GM12878 (cell line): ENCODE measurements around the gene PTK6. TPM values are rescaled to one million over a fixed set of nuclear protein-coding genes. Genes with fewer than 3 reads are reported as not detected.

Experiments
- ATAC-seq: fragments of 200-7000 bp; cut with Tn5 transposase; 3 replicates; pipeline ENCODE4 v1.9.1; 2020; ENCODE audit warnings: mild to moderate bottlenecking, moderate library complexity
- BruUV-seq: library from RNA; stranded (reverse); fragments of 400-500 nt; replicated peaks from 2 replicates; lab custom pipeline; 2021; lab: Mats Ljungman, UMichigan
- CTCF ChIA-PET: fragments of 300-600 bp; sonication (Branson Sonifier 250); formaldehyde crosslinking; extraction: SDS; loops from one replicate; lab custom pipeline; 2021; ENCODE audit warnings: inconsistent platforms; lab: Yijun Ruan, JAX
- POLR2A ChIA-PET: fragments of 350-600 bp; formaldehyde crosslinking; extraction: SDS; loops from one replicate; lab custom pipeline; 2021; ENCODE audit warnings: inconsistent platforms; lab: Charles Lee
- RAD21 ChIA-PET: fragments of 300-600 bp; sonication (Branson Sonifier 250); formaldehyde crosslinking; loops from one replicate; lab custom pipeline; 2023; ENCODE audit warnings: antibody characterized with exemption; ENCODE audit not compliant: unreplicated experiment; lab: Charles Lee
- SMC1A ChIA-PET: fragments of 300-600 bp; sonication (Branson Sonifier 250); formaldehyde crosslinking; loops from one replicate; lab custom pipeline; 2023; ENCODE audit not compliant: unreplicated experiment, uncharacterized antibody; lab: Charles Lee
- DNase-seq: peaks from one replicate; pipeline ENCODE4 v3.0.0-alpha.2; 2011; ENCODE audit warnings: low read depth, low spot score
- FAIRE-seq: peaks from 3 replicates; lab custom pipeline; 2011; peaks lifted over from hg19 to GRCh38; lab: Jason Lieb, UNC
- H2AFZ ChIP-seq: 2 replicates; pipeline ENCODE4 v1.6.0; 2011; ENCODE audit warnings: low read depth, low read length, control low read depth; ENCODE audit not compliant: control insufficient read depth
- H3K27ac ChIP-seq: 2 replicates; pipeline ENCODE4 v1.5.1; 2011; ENCODE audit warnings: control low read depth; ENCODE audit not compliant: control insufficient read depth, insufficient read depth
- H3K27me3 ChIP-seq, 2 experiments: replicated peaks in 1 of 2; 2 replicates each; pipeline versions ENCODE4 v1.6.0 to v1.6.1; 2011; ENCODE audit warnings: low read length in 1 of 2; ENCODE audit not compliant: control insufficient read depth in 2 of 2, insufficient read depth in 2 of 2
- H3K36me3 ChIP-seq, 2 experiments: 2 replicates each; pipeline ENCODE4 v1.5.1; 2011; ENCODE audit warnings: low read length in 1 of 2; ENCODE audit not compliant: control insufficient read depth in 2 of 2, insufficient read depth in 2 of 2
- H3K4me1 ChIP-seq: 2 replicates; pipeline ENCODE4 v1.6.1; 2011; ENCODE audit warnings: mild to moderate bottlenecking, low read length, moderate library complexity, mixed read lengths; ENCODE audit not compliant: control insufficient read depth, insufficient read depth
- H3K4me2 ChIP-seq: 2 replicates; pipeline ENCODE4 v1.6.0; 2011; ENCODE audit warnings: control low read depth; ENCODE audit not compliant: control insufficient read depth, insufficient read depth
- H3K4me3 ChIP-seq: fragments of 200-600 bp; sonication (generic); 2 replicates; pipeline ENCODE4 v1.5.1; 2016
- H3K79me2 ChIP-seq: 2 replicates; pipeline ENCODE4 v1.6.0; 2011; ENCODE audit warnings: low read length; ENCODE audit not compliant: control insufficient read depth, insufficient read depth
- H3K9ac ChIP-seq: 2 replicates; pipeline ENCODE4 v1.8.0; 2011; ENCODE audit warnings: low read length, control low read depth, mixed read lengths; ENCODE audit not compliant: control insufficient read depth, insufficient read depth
- H3K9me3 ChIP-seq: replicated peaks from 3 replicates; pipeline ENCODE4 v1.5.1; 2011; ENCODE audit warnings: mild to moderate bottlenecking, low read length; ENCODE audit not compliant: control insufficient read depth, insufficient read depth
- H4K20me1 ChIP-seq: 2 replicates; pipeline ENCODE4 v1.6.0; 2011; ENCODE audit not compliant: control insufficient read depth, insufficient read depth
- CREM ChIP-seq: IDR thresholded peaks from 2 replicates; pipeline ENCODE4 v1.6.1; 2014; ENCODE audit warnings: antibody characterized with exemption, low read depth
- EZH2 ChIP-seq: IDR thresholded peaks from 2 replicates; pipeline ENCODE4 v1.6.1; 2012; ENCODE audit warnings: low read depth, mild to moderate bottlenecking, control low read depth, inconsistent platforms, low read length, borderline replicate concordance; ENCODE audit not compliant: control insufficient read depth
- FOXM1 ChIP-seq: IDR thresholded peaks from 2 replicates; pipeline ENCODE4 v1.6.1; 2012; ENCODE audit warnings: low read depth, mild to moderate bottlenecking, inconsistent platforms, low read length, moderate library complexity
- HDAC2 ChIP-seq: fragments of 200-600 bp; sonication (generic); IDR thresholded peaks from 2 replicates; pipeline ENCODE4 v1.6.1; 2017
- HDAC6 ChIP-seq: fragments of 200-600 bp; sonication (generic); IDR thresholded peaks from one replicate; pipeline ENCODE4 v1.8.0; 2017; ENCODE audit warnings: antibody characterized with exemption; ENCODE audit not compliant: unreplicated experiment
- MEF2A ChIP-seq: IDR thresholded peaks from 2 replicates; pipeline ENCODE4 v1.6.1; 2011; ENCODE audit warnings: low read depth, mild to moderate bottlenecking, low read length, moderate library complexity; ENCODE audit not compliant: insufficient read depth
- SP1 ChIP-seq: IDR thresholded peaks from one replicate; pipeline ENCODE4 v1.6.1; 2011; ENCODE audit warnings: low read depth, low read length
- ZBED1 ChIP-seq: IDR thresholded peaks from 2 replicates; pipeline ENCODE4 v1.6.1; 2016; ENCODE audit warnings: borderline replicate concordance
- ZNF207 ChIP-seq: fragments of 450-650 bp; IDR thresholded peaks from 2 replicates; pipeline ENCODE4 v1.6.1; 2014; ENCODE audit warnings: antibody characterized with exemption, mild to moderate bottlenecking, borderline replicate concordance
- WGBS: methylation state at CpG from one replicate; pipeline ENCODE4 v1.1.6; 2016; ENCODE audit warnings: low lambda C conversion rate; ENCODE audit not compliant: insufficient replicate concordance, insufficient coverage; ENCODE audit errors: missing lambda C conversion rate; 5-methylcytosine and 5-hydroxymethylcytosine counted together
- in situ Hi-C: fragments of 300-500 bp; cut with MboI; formaldehyde crosslinking; loops from 9 replicates; pipeline ENCODE4 v1.14.3; 2018; ENCODE audit warnings: mixed read lengths
- intact Hi-C: fragments of 100-400 bp; cut with micrococcal nuclease; formaldehyde crosslinking; loops from one replicate; pipeline ENCODE4 v1.14.2; 2022; ENCODE audit not compliant: unreplicated experiment
- polyA plus RNA-seq, 11 experiments: library from polyadenylated mRNA; depleted of rRNA in 4 of 11; unstranded in 6 of 11; stranded (reverse) in 5 of 11; fragments of >200 nt; fragmentation: Nextera tagmentation in 4 of 11; fragmentation: Illumina TruSeq in 1 of 11; extraction: Ambion mirVana in 4 of 11; extraction: Trizol in 1 of 11; gene quantifications; 1 replicate in 1 of 11; 2 replicates in 10 of 11; pipeline versions ENCODE4 v1.2.1 to v1.2.3, GENCODE V29; 2011 to 2016; ENCODE audit warnings: inconsistent platforms in 2 of 11, missing spikeins in 2 of 11, low read depth in 1 of 11
- total RNA-seq, 4 experiments: library from RNA; depleted of rRNA in 3 of 4; stranded (reverse); fragments of >200 nt in 3 of 4; fragmentation: Illumina TruSeq in 1 of 4; extraction: Trizol in 1 of 4; gene quantifications; 2 replicates each; pipeline versions ENCODE4 v1.2.1 to v1.2.3, GENCODE V29; 2013 to 2021
- TF ChIP-seq, protein P1 (sequence below): IDR thresholded peaks from 2 replicates; pipeline ENCODE4 v1.6.1; 2012; ENCODE audit warnings: low read depth, low read length, improper control_type of control experiment
- TF ChIP-seq, protein P2 (sequence below): fragments of 450-650 bp; formaldehyde crosslinking; IDR thresholded peaks from 2 replicates; pipeline ENCODE4 v1.4.0; 2022; ENCODE audit warnings: mild to moderate bottlenecking, moderate library complexity
- TF ChIP-seq, protein P3 (sequence below): fragments of 450-650 bp; IDR thresholded peaks from 2 replicates; pipeline ENCODE4 v1.6.1; 2017; ENCODE audit warnings: mild to moderate bottlenecking, moderate library complexity

The PTK6 gene
- total and polyA plus RNA-seq, 10 of the 15 experiments (the other 5 are each of a cell fraction or from before 2014, with no cell fraction given), result 0.02 to 0.21 (median 0.09) TPM; not detected in 3

DNA sequence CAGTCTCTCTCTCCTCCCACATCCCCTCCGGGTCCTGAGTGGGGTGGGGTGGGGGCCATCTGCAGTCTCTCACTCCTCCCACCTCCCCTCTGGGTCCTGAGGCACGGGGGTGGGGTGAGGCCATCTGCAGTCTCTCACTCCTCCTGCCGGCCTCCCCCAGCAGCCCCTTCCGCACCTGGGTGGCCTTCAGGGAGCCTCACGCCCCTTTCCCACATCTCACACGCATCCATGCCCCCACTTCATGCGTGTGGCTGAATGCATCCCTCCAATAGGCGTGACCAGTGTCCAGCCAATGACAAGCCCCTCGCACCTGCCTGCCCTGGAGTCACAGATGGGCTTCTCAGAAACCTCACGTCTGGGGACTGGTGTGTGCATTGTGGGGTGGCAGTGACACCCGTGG lies 11.4 kb upstream of the PTK6 start:
- POLR2A ChIA-PET, result no interaction called here
- Histone ChIP-seq H3K4me3 (no peak overlapping the region), H3K9me3 (no peaks in the 10 kb centered on the region), H3K9ac (no peak overlapping the region), H4K20me1 (no peaks in the 10 kb centered on the region), H3K27ac (no peak overlapping the region), H2AFZ (no peak overlapping the region), H3K79me2 (no peaks in the 10 kb centered on the region), H3K4me1 (peaks cover 12% of the 10 kb centered on the region), H3K36me3 (no peaks in the 10 kb centered on the region), H3K4me2 (no peak overlapping the region), H3K27me3 (no peaks in the 10 kb centered on the region; a peak in 1 of 4 replicates)
- 7% methylated on average over 11 of the region's 11 CpGs for WGBS
- SMC1A ChIA-PET, result no interaction called here
- in situ Hi-C loops (no loop called here), intact Hi-C loops (no loop called here)
- FAIRE-seq (no peak), ATAC-seq (no peak), DNase-seq (no peak)
- CTCF ChIA-PET, result no interaction called here
- TF ChIP-seq, protein P1, sequence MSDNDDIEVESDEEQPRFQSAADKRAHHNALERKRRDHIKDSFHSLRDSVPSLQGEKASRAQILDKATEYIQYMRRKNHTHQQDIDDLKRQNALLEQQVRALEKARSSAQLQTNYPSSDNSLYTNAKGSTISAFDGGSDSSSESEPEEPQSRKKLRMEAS, result no peak
- TF ChIP-seq HDAC2 (no peak), MEF2A (no peak), EZH2 (no peak), ZBED1 (no peak), HDAC6 (no peak), SP1 (no peak), ZNF207 (no peak), FOXM1 (no peak), CREM (no peak)
- TF ChIP-seq, protein P2, sequence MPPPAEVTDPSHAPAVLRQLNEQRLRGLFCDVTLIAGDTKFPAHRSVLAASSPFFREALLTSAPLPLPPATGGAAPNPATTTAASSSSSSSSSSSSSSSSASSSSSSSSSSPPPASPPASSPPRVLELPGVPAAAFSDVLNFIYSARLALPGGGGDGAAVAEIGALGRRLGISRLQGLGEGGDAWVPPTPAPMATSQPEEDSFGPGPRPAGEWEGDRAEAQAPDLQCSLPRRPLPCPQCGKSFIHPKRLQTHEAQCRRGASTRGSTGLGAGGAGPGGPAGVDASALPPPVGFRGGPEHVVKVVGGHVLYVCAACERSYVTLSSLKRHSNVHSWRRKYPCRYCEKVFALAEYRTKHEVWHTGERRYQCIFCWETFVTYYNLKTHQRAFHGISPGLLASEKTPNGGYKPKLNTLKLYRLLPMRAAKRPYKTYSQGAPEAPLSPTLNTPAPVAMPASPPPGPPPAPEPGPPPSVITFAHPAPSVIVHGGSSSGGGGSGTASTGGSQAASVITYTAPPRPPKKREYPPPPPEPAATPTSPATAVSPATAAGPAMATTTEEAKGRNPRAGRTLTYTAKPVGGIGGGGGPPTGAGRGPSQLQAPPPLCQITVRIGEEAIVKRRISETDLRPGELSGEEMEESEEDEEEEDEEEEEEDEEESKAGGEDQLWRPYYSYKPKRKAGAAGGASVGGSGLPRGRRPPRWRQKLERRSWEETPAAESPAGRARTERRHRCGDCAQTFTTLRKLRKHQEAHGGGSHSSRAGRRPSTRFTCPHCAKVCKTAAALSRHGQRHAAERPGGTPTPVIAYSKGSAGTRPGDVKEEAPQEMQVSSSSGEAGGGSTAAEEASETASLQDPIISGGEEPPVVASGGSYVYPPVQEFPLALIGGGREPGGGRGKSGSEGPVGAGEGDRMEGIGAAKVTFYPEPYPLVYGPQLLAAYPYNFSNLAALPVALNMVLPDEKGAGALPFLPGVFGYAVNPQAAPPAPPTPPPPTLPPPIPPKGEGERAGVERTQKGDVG (CRISPR knock-in tag), result no peak
- TF ChIP-seq, protein P3, sequence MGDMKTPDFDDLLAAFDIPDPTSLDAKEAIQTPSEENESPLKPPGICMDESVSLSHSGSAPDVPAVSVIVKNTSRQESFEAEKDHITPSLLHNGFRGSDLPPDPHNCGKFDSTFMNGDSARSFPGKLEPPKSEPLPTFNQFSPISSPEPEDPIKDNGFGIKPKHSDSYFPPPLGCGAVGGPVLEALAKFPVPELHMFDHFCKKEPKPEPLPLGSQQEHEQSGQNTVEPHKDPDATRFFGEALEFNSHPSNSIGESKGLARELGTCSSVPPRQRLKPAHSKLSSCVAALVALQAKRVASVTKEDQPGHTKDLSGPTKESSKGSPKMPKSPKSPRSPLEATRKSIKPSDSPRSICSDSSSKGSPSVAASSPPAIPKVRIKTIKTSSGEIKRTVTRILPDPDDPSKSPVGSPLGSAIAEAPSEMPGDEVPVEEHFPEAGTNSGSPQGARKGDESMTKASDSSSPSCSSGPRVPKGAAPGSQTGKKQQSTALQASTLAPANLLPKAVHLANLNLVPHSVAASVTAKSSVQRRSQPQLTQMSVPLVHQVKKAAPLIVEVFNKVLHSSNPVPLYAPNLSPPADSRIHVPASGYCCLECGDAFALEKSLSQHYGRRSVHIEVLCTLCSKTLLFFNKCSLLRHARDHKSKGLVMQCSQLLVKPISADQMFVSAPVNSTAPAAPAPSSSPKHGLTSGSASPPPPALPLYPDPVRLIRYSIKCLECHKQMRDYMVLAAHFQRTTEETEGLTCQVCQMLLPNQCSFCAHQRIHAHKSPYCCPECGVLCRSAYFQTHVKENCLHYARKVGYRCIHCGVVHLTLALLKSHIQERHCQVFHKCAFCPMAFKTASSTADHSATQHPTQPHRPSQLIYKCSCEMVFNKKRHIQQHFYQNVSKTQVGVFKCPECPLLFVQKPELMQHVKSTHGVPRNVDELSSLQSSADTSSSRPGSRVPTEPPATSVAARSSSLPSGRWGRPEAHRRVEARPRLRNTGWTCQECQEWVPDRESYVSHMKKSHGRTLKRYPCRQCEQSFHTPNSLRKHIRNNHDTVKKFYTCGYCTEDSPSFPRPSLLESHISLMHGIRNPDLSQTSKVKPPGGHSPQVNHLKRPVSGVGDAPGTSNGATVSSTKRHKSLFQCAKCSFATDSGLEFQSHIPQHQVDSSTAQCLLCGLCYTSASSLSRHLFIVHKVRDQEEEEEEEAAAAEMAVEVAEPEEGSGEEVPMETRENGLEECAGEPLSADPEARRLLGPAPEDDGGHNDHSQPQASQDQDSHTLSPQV, result no peak
- RAD21 ChIA-PET, result no interaction called here
- no TSS peak for BruUV-seq
